Muscle of arm (tissue), 12 donors: Measurements from ENCODE around the gene FHOD3. TPM values are rescaled to one million over a fixed set of nuclear protein-coding genes. Genes with fewer than 3 reads are reported as not detected.
A peak's percentile ranks its signal among the peaks of the same experiment; 100 is the strongest.

ENCODE experiments used
- DNase-seq: peaks from one replicate; pipeline ENCODE4 v3.0.0-alpha.2; 2013
- polyA plus RNA-seq, 12 donors: library from polyadenylated mRNA; unstranded; fragments of 120-200 nt; gene quantifications; one replicate each; pipeline ENCODE4 v1.2.1, GENCODE V29; 2013; ENCODE audit not compliant: insufficient read length in 12 of 12

FHOD3 gene
- polyA plus RNA-seq, 12 donors, result 25.5 to 44.0 (median 34.7) TPM; not detected in 1

DNA sequence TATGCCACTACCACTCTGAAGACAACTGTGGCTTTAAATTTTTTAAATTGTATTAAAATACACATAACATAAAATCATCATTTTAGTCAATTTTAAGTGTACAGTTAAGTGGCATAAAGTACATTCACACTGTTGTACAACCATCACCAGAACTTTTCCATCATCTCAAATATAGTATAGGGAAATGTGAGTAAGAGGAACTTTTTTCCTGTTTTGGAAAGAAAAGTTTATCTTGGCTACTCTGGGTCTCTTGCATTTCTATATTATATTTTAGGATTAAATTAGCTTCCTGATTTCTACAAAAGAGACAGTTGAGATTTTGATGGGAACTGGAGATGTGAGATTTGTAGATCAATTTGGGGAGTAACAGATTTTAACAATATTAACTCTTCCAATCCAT, 528.0 kb downstream of the FHOD3 start:
- DNase-seq, result no peak

DNA sequence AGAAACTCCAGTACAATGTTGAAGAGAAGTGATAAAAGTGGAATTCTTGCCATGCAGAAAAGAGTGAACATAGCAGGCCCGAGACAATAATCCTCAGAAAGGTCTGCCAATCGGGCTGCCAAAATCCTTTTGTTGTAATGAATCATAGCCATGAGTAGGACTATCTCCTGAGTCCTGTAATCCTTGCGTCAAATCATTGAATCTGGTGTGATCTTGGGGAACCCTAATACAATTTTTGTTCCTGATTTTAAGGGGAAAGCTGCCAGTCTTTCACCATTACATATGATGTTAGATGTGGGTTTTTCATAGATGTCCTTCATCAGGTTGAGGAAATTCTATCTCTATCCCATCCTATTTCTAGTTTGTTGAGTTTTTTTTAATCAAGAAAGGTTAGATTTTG, 529.0 kb downstream of the FHOD3 start:
- DNase-seq, result no peak

DNA sequence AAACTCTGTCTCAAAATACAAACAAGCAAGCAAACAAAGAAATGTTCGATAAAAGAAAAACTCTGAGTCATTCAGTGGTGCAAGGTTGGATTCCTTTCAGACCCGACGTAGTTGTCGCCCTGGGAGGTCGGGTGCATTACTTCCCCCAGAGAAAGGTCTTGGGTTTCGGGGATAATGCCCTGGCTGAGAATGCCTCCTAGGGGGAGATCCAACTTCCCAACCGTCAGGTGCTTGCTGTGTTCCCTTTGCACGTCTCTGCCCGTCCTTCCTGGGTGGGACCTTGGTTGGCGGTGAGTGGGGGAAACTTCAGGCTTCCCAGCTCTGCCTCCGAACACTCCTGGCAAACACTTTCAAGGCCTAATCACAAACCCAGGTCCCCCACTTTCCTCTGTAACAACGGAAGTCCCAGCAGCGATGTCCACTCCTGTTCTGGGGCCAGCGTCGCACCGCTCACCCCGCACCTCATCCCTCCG, 530.7 kb downstream of the FHOD3 start:
- no peak for DNase-seq

DNA sequence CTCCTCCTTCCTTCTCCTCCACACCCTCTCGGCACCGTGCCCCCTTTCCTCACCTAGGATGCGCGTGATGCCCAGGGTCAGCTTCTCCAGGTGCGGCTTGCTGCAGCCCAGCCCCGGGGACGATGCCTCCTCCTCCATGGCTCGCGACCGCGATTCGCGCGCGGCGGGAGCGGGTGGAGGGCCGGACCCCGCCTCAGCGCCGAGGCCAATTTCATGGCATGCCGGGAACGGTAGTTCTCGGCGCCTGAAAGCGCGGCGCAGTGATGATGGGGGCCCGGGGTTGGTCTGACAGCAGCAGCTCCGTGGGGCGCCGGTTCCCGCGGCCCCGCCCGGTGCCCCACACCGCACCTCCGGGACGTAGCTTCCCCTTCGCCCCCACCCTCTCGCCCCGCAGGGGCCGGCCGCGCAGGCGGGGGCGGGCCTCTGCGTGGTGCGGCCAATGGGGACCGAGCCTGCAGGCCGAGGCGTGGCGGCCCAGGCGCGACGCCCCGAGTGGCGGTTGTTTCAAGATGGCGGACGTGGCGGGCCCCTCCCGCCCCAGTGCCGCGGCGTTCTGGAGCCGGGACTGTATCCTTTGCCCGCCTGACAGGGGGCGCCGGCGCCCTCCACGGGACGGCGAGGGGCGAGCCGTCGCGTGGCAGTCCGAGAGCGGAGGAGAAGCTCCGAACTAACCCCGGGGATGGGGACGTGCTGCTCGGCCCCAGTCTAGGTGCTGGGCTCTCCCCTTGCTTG, 531.3 kb downstream of the FHOD3 start, which contains the start of the genes KIAA1328 and TPGS2:
KIAA1328 (plus strand) TSS at position 498 of the 732 bp plus-strand sequence; CDS start at position 510, 12 bp downstream.
TPGS2 (minus strand) TSS at position 373 of the 732 bp plus-strand sequence; CDS start at position 138, 235 bp downstream.
- peak; percentile 84 for DNase-seq

Other genes starting within 250 kb of the FHOD3 start
- gene RPRD1A, start 230.2 kb upstream of the FHOD3 start, polyA plus RNA-seq, result 10 to 100 TPM in 11 of 12 donors, not detected in 1; 38.9 to 52.8 (median 46.6) TPM
- 10 to 100 TPM in 11 of 12 donors, not detected in 1; 21.3 to 45.6 (median 36.3) TPM for gene SLC39A6, start 168.4 kb upstream of the FHOD3 start, polyA plus RNA-seq
- gene ELP2, start 167.8 kb upstream of the FHOD3 start, polyA plus RNA-seq, result 100 to 1,000 TPM in 1 of 12 donors, 10 to 100 TPM in 10, not detected in 1; 60.6 to 109 (median 78.9) TPM
- gene MOCOS, start 110.2 kb upstream of the FHOD3 start, polyA plus RNA-seq, result under 1 TPM in 10 of 12 donors, not detected in 2; 0.09 to 0.77 (median 0.20) TPM